A549 treated with AZD2906 at 1 μM for 4 hours (cell line): ENCODE measurements around the gene SLC41A1. TPM values are rescaled to one million over a fixed set of nuclear protein-coding genes. Genes with fewer than 3 reads are reported as not detected.

Source experiments
- total RNA-seq: library from RNA; stranded (reverse); fragments of 200-300 nt; extraction: Qiagen RNA extraction; gene quantifications from 5 replicates; pipeline ENCODE4 v1.2.3, GENCODE V29; 2022

Gene SLC41A1
- total RNA-seq: 19.0 to 27.2 TPM (median 19.7 TPM) in 5 replicates

GRCh38 chr1:205812878-205813754, at the start of gene SLC41A1:
Gene SLC41A1 (minus strand): TSS chr1:205813198. CDS start chr1:205810441, 2,757 bp downstream.

DNA sequence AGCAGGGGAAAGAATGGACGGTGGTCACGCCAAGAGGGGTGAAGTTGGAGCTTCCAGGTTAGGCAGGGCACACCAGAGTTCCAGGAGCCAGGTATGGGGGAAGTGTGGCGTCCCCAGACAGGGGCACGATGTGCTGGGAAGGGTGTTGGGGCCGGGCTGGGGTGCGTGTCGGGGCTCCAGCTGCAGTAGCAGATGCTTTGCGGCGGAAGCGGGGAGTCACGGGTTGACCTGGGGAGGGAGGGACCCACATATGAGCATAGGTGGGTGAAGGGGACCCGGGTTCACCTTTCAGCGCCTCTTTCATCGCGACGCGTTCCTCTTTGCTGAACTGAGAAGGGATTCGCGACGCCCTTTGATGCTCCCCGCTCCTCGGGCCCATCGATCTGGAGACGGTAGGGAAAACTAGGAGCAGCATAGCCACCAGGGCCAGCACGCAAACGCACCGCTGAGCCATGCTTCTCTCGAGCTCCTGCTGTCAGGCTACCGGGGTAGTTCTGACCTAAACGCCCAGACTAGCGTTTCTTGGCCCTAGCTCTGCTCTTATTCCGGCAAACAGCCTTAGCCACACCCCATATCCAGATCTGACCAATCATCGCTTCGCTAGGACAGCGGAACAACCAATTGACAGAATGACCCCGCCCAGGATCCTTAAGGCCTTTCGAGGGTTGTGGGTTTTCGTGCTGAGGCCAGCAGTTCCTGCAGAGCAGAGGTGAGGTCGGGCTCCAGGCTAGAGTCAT, 36.8 kb upstream of the SLC41A1 start, which contains the start of gene PM20D1:
Gene PM20D1 (minus strand): TSS at position 514 of the 737 bp plus-strand sequence. CDS start 60 bp downstream, at position 454.

GRCh38 chr1:205775015-205775716, 37.8 kb downstream of the SLC41A1 start, which contains the start of gene RAB29:
Gene RAB29 (minus strand): TSS chr1:205775482. CDS start chr1:205774956, 526 bp downstream.

DNA sequence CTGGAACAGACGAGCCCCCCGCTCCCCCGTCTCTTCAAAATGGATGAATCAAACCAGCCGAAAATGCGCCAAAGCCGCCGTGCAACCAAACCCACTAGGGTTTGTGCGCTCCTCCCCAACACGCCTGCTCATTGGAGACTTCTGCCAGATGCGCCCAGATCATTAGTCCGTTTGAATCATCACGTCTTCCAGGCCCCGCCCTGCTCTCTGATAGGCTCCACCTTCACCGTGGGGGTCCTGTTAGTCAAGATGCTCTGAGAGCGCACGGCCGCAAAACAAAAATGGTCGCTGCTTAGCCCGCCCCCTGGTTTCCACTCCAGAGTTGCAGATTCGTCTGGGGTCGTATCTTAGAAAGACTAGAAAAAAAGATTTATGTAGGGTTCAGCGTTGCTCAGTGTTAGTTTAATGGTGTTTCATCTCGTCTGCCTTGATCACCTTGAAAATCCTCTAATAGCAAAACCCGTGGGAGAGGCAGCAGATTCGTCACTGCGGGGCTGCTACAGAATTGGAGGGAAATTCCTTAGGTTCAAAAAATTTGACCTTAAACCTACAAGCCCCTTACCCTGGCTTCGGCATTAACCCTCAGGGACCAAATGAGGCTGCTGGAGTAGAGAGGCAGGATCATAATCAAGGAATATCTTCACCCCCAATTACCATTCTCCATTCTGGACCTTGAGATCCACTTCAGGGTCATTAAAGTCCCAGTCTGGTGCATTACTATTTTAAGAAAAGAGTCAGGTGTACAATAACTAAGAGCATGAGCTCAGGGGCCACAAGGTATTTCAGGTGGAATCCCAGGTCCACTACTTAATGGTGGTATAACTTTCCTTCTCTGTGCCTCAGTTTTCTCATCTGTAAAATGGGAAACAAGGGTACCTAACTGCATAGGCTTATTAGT, 62.6 kb downstream of the SLC41A1 start, which contains the start of gene NUCKS1:
Gene NUCKS1 (minus strand): TSS at position 45 of the 898 bp plus-strand sequence. CDS start 209 bp downstream, outside the sequence.

Other genes with a start within 250 kb of the SLC41A1 start
- 6.0 to 7.1 TPM (median 6.7 TPM) in 5 replicates for gene ELK4, start 181.2 kb downstream of the SLC41A1 start, total RNA-seq
- 4.2 to 5.2 TPM (median 5.1 TPM) in 5 replicates for gene SLC45A3, start 132.7 kb downstream of the SLC41A1 start, total RNA-seq
- 88.2 to 130 TPM (median 104 TPM) in 5 replicates for gene NUCKS1, start 63.0 kb downstream of the SLC41A1 start, total RNA-seq
- 9.9 to 12.6 TPM (median 11.0 TPM) in 5 replicates for gene RAB29, start 37.7 kb downstream of the SLC41A1 start, total RNA-seq
- gene PM20D1, start 36.9 kb upstream of the SLC41A1 start, total RNA-seq: not detected in 5 replicates
- gene SLC26A9, start 130.3 kb upstream of the SLC41A1 start, total RNA-seq: 0.08 to 0.16 TPM (median 0.14 TPM) in 5 replicates
- 0.91 to 1.6 TPM (median 1.1 TPM) in 5 replicates for gene RAB7B, start 190.2 kb upstream of the SLC41A1 start, total RNA-seq
- gene CTSE, start 210.7 kb upstream of the SLC41A1 start, total RNA-seq: 0.05 to 0.14 TPM (median 0.06 TPM) in 4 of 5 replicates, not detected in the other
- not detected in 5 replicates for gene RHEX, start 240.0 kb upstream of the SLC41A1 start, total RNA-seq